H1 (cell line): ENCODE measurements around the gene CPHXL. TPM values are rescaled to one million over a fixed set of nuclear protein-coding genes. Genes with fewer than 3 reads are reported as not detected.

Experiments used
- ATF3 ChIP-seq: IDR thresholded peaks from 2 replicates; pipeline ENCODE4 v1.6.1; 2011; ENCODE audit warnings: low read depth, mild to moderate bottlenecking, low read length; ENCODE audit not compliant: insufficient read depth
- CHD1 ChIP-seq: IDR thresholded peaks from 2 replicates; pipeline ENCODE4 v1.6.1; 2012; ENCODE audit warnings: low read depth, low read length, improper control_type of control experiment
- GABPA ChIP-seq: IDR thresholded peaks from 2 replicates; pipeline ENCODE4 v1.6.1; 2011; ENCODE audit warnings: mild to moderate bottlenecking, low read length, moderate library complexity, borderline replicate concordance; ENCODE audit not compliant: insufficient read depth
- MAX ChIP-seq: IDR thresholded peaks from 2 replicates; pipeline ENCODE4 v1.6.1; 2012; ENCODE audit warnings: inconsistent platforms
- RAD21 ChIP-seq, 2 experiments: IDR thresholded peaks in 1 of 2; conservative IDR thresholded peaks in 1 of 2; 2 replicates each; pipeline ENCODE4 v1.6.1; 2011; ENCODE audit warnings: low read depth in 2 of 2, low read length in 2 of 2, improper control_type of control experiment in 1 of 2, inconsistent platforms in 1 of 2, mild to moderate bottlenecking in 1 of 2, moderate library complexity in 1 of 2
- SP2 ChIP-seq: IDR thresholded peaks from 2 replicates; pipeline ENCODE4 v1.6.1; 2012; ENCODE audit warnings: mild to moderate bottlenecking, low read length, inconsistent platforms
- TEAD4 ChIP-seq: IDR thresholded peaks from 2 replicates; pipeline ENCODE4 v1.6.1; 2012; ENCODE audit warnings: low read depth, low read length, inconsistent platforms, mixed read lengths
- polyA plus RNA-seq, 7 experiments: library from polyadenylated mRNA; depleted of rRNA in 3 of 7; stranded (reverse) in 5 of 7; unstranded in 2 of 7; fragments of >200 nt in 5 of 7; fragments of 200-250 nt in 2 of 7; gene quantifications; 1 replicate in 5 of 7; 2 replicates in 1 of 7; 4 replicates in 1 of 7; pipeline versions ENCODE4 v1.2.1 to v1.2.3, GENCODE V29; 2011 to 2013; ENCODE audit warnings: missing spikeins in 2 of 7, mixed read lengths in 2 of 7
- total RNA-seq: library from RNA; stranded (reverse); fragmentation: NEBNext Ultra II Directional; extraction: Animal tissue kit (Norgen Biotek cat#: 25700); gene quantifications from 2 replicates; pipeline ENCODE4 v1.2.1, GENCODE V29; 2021

The CPHXL gene
- total and polyA plus RNA-seq, 2 of the 8 experiments (the other 6 are each of a cell fraction or from before 2014, with no cell fraction given): not detected

GRCh38 chr16:75761108-75761507 is 34.8 kb upstream of the CPHXL start (continued):
- no peak for TF ChIP-seq ATF3
- no peak for TF ChIP-seq TEAD4
- no peak for TF ChIP-seq SP2
- TF ChIP-seq RAD21 (IDR thresholded peaks at IDR 0.05 in 1 of 2, conservative IDR thresholded peaks at IDR 0.05 in 1 of 2; ENCODE audit: low read depth in 2 of 2, low read length in 2 of 2): no peak
- no peak for TF ChIP-seq MAX
- TF ChIP-seq CHD1: no peak
- no peak for TF ChIP-seq GABPA
